ENCODE results near the gene SALL2.

SALL2 gene

DNA sequence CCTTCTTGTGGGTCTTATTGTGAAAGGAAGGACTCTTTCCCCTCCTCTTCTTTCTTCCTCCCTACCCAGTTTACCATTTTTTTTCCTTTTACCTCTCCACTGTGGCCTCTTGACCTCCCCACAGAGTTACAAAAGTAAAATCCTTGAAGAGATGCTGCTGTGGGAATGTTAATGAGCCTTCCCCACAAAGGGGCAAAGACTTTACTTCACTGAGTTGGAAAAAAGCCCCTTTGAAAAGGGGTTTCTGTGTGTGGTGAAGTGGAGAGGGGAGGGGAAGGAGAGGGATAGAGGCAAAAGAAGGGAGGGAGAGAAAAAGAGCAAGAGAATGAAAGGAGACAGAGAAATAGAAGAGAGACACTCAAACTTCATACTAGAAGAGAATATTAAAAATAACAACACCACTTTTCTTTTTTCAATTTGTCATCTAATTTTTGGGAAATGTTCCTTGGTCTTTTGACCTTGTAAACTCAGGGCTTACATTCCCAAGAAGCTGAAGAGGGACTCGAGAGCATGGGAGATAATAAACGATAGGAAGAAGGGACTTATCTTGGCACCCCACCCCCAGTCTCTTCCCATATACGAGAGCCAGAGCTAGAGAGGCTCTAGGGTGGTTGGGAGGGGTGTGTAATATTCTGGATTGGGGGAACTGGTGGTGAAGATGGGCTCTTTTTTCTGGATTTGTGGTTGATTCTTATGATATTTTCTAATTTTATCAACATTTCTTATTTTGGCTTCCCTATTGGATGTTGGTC, 13.2 kb upstream of the SALL2 start:
- CTCF ChIA-PET: interaction anchor here (1.7 kb wide), 1 partner anchor 18 kb away, joined by 3 read pairs; no protein-coding TSS in a partner anchor
- POLR2A ChIA-PET: no interaction called here
- H3K4me3 ChIP-seq (ENCODE audit: low read depth, low read length): no peak overlapping the region
- no peak for DNase-seq (ENCODE audit: low read depth, low spot score)
- TF ChIP-seq, protein P1, sequence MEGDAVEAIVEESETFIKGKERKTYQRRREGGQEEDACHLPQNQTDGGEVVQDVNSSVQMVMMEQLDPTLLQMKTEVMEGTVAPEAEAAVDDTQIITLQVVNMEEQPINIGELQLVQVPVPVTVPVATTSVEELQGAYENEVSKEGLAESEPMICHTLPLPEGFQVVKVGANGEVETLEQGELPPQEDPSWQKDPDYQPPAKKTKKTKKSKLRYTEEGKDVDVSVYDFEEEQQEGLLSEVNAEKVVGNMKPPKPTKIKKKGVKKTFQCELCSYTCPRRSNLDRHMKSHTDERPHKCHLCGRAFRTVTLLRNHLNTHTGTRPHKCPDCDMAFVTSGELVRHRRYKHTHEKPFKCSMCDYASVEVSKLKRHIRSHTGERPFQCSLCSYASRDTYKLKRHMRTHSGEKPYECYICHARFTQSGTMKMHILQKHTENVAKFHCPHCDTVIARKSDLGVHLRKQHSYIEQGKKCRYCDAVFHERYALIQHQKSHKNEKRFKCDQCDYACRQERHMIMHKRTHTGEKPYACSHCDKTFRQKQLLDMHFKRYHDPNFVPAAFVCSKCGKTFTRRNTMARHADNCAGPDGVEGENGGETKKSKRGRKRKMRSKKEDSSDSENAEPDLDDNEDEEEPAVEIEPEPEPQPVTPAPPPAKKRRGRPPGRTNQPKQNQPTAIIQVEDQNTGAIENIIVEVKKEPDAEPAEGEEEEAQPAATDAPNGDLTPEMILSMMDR (IDR thresholded peaks at IDR 0.05; ENCODE audit: insufficient read depth, low read length, missing control alignments): no peak

DNA sequence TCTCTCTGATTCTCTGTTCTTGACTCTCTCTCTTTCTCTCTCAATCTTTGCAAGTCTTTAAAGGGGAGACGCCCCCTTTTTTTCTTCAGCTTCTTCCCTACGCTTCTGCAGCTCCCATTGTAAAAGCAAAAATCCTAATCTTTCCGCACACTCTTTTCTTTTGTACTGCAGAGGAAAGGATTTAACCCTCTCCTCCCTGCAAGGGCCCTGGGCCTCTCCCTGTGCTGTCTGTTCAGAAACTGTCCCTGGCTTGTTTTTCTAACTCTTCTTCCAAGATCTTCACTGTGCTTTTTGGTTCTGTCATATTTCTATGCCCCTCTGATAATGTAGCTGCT, 10.9 kb upstream of the SALL2 start:
- ChIA-PET CTCF (no interaction called here), POLR2A (no interaction called here)
- TF ChIP-seq, protein P1 (IDR thresholded peaks at IDR 0.05; ENCODE audit: insufficient read depth, low read length, missing control alignments): no peak
- DNase-seq (ENCODE audit: low read depth, low spot score): no peak
- H3K4me3 ChIP-seq (ENCODE audit: low read depth, low read length): no peak overlapping the region

DNA sequence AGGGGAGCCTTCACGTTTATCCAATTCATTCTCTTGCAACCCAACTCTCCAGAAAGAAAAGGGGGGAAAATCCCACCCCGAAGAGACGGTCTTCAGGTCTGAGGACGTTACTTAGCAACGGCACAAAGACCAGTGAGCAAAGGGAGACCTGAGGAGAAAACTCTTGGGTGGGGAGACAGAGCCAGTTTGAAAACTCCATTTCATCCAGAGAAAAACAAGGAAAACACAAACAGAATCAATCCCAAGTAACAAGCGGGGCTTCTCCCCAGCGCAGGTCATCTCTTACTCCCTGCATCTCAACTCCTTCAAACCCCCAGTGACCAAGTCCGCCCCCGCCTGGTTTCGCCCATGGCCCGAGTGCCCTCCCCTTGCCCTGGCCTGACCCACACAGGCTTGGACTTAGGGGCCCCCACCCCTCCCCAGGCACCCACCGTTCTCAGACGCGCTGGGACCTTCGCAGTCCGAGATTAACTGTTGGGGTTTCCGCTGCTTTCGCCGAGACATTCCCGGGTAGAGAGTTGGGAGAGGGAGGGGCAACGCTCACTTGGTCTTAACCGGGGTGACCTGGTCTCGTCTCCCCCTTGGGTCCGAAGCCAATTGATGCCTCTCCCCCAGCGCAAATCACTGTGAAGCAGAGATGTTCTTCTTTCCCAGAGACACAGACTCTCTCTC, 10.4 kb upstream of the SALL2 start:
- no peak for DNase-seq (ENCODE audit: low read depth, low spot score)
- ChIA-PET CTCF (no interaction called here), POLR2A (no interaction called here)
- TF ChIP-seq, protein P1 (IDR thresholded peaks at IDR 0.05; ENCODE audit: insufficient read depth, low read length, missing control alignments): no peak
- H3K4me3 ChIP-seq (ENCODE audit: low read depth, low read length): no peak overlapping the region; the same call in 1 of the 2 replicates

DNA sequence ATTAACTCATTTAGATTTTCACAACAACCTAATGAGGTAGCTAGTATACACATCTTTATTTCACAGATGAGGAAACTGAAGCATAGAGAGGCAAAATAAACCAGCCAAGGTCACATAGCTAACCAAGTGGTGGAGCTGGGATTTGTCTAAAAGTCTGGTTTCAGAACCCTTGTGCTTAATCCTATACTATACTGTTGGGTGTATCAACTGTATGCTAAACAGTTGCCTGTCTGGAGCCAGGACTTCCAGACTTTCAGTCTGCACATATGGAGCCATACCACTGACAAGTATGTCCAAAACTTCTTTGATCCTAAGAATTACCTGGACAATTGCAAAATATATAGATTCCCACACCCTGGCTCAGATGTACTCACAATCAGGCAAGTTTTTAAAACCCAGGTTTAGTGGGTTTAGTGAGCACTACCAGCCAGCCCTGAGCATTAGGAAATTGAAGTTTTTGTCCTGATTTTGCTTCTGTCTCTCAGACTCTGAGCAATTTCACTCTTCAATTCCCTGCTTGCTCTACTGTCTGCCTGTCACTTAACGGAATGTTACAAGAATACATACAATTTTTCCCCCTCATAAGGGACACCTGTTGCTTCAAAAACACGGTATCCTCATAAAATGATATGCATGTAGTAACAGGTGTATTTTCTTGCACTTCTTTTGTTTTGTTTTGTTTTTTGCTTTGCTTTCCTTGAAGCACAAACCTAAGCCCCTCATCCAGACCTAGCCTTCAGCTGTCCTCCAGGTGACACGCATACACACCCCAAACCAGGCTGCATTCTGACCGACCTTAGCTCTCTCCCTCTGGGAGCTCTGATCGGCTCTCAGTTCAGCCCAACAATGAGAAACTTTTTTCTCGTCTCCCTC, 9.6 kb upstream of the SALL2 start:
- POLR2A ChIA-PET: no interaction called here
- CTCF ChIA-PET: no interaction called here
- no peak overlapping the region for H3K4me3 ChIP-seq (ENCODE audit: low read depth, low read length)
- TF ChIP-seq, protein P1 (IDR thresholded peaks at IDR 0.05; ENCODE audit: insufficient read depth, low read length, missing control alignments): no peak
- DNase-seq (ENCODE audit: low read depth, low spot score): no peak

DNA sequence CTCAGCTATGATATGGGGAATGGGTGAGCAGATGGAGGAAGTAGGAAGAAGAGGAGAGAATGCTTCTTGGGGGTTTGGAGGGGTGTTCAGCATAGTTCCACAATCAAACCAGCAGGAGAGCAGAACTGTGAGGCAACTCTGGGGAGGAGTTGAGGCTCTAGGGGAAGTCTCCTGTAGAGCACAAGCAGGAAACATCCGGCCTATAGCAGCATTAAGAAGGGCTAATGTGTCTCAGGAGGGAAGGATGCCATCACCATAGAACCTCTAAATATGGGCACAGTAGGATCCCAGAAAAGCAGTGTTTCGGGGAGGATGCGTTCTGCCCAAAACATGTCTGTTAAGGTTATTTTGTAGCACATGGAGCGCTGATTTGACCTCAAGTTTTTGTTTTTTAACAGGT, 8.4 kb upstream of the SALL2 start:
- CTCF ChIA-PET: interaction anchor here (1.1 kb wide), 1 partner anchor 9 kb away, joined by 3 read pairs; no protein-coding TSS in a partner anchor
- POLR2A ChIA-PET: interaction anchor here (0.6 kb wide), 1 partner anchor 438 kb away, joined by 3 read pairs; no protein-coding TSS in a partner anchor
- TF ChIP-seq, protein P1 (IDR thresholded peaks at IDR 0.05; ENCODE audit: insufficient read depth, low read length, missing control alignments): no peak
- H3K4me3 ChIP-seq (ENCODE audit: low read depth, low read length): no peak overlapping the region
- DNase-seq (ENCODE audit: low read depth, low spot score): no peak

DNA sequence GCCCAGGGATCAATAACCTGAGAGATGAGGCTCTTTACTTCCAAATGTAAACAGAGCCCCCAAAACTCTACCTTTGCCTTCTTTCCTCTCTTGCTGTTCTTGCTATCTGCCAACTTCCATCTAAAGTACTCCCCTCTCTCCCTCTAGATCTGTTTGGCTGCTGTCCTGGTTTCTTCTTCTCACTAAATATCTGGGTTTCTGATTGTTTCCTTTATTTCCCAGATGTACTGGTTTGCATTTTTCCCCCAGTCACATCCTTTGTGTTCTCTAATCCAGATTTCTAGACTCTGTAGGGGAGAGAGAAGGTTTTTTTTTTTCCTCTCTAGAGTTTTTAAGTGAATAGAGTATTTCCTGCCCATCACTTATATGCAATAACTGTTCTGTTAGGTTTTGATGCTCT, 7.1 kb upstream of the SALL2 start:
- POLR2A ChIA-PET: no interaction called here
- no peak for DNase-seq (ENCODE audit: low read depth, low spot score)
- TF ChIP-seq, protein P1 (IDR thresholded peaks at IDR 0.05; ENCODE audit: insufficient read depth, low read length, missing control alignments): no peak
- H3K4me3 ChIP-seq (ENCODE audit: low read depth, low read length): no peak overlapping the region
- CTCF ChIA-PET: no interaction called here

All from AG04449 (cell line).